HG03442 (cell line): ENCODE results near the gene SUSD4.
"Not testable (repeated sequence)": the region's sequence is repeated elsewhere in the genome, so short reads cannot be mapped to it uniquely, and the experiment has no call there.

Source experiments
- ATAC-seq: cut with Tn5 transposase; IDR thresholded peaks from one replicate; pipeline ENCODE4 v1.9.1; 2021; ENCODE audit warnings: mild to moderate bottlenecking, moderate library complexity; ENCODE audit not compliant: unreplicated experiment

SUSD4 gene

GRCh38 chr1:223257856-223258550, 106.0 kb downstream of the SUSD4 start:
- ATAC-seq = no peak

- no peak for ATAC-seq
Measured at GRCh38 chr1:223256034-223256433, 107.9 kb downstream of the SUSD4 start.

- no peak for ATAC-seq
Measured at GRCh38 chr1:223253916-223254315, 110.1 kb downstream of the SUSD4 start.

DNA sequence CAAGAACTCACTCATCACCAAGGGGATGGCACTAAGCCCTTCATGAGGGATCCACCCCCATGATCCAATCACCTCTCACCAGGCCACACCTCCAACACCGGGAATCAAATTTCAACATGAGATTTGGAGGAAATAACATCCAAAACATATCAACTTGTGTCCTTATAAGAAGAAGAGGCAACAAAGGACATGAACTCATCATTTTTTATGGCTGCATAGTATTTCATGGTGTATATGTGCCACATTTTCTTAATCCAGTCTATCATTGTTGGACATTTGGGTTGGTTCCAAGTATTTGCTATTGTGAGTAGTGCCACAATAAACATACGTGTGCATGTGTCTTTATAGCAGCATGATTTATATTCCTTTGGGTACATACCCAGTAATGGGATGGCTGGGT, 112.6 kb downstream of the SUSD4 start:
- not testable (repeated sequence) for ATAC-seq

DNA sequence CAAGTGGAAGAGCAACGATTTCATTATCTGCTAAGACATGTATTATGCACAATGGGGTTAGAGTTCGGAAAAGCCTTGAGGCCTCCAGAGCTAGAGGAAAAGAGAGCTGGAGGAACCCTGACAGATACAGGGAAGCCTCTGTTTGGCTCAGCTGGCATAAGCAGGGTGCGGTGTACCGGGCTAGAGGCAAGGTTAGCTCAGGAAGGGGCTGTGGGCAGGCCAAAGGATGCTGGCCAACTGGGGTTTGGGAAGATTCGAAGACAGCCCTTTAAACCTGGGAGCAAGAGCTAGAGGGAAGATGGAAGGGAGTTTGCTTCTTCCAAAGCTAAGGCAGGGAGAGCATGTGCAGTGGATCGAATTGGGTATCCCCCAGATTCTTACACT, 113.4 kb downstream of the SUSD4 start:
- ATAC-seq = no peak

GRCh38 chr1:223249854-223250631, 113.9 kb downstream of the SUSD4 start:
- no peak for ATAC-seq

DNA sequence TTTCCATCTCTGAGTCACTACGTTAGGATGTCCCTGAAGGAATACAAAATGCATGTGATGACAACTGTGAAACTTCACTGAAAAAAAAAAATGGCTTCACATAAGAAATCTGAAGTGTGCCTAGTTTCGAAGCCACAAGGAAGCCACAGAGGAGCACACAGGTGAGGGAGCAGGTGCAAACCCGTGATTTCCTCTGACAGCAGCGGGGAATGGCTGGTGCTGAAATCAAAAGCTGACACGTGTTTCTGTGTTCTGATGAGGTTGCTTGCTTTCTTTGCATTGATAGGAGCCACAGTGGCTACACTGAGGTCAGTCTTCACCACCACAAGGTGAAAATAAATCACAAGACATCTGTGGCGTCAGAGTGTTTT, 115.2 kb downstream of the SUSD4 start:
- no peak for ATAC-seq

DNA sequence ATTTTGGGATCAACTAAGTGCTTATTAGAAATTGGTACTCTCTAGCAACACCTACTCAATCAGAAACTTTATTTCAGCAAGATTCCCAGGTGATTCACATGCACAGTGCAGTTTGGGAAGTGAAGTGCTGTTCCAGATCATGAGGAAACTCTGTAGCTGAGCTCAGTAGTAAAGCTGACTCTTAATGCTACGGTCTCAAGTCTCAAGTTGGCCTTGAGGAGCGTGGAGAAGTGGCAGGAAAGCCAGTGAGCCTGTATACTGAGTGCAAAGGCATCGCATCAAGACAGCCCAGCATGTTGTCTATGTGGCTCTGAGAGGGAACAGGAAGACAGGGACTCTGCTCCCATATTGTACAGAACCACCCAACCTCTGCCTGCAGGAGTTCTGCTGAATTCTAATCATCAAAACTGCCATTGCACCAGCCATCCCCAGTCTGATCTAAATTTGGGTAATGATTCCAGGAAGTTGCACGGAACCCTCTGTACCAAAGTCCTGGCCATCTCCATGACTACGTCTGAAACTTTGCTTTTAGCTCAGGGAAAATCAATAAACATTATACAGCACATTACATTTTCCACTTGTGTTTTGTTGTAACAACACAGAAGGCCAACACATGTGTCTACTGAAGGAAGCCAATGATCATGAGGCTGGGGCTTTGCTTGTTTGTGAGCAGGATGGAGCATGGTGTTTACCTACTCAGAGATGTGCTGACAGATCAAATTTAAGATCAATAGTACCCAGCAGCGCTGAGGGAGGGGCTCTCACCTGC, 115.8 kb downstream of the SUSD4 start:
- no peak for ATAC-seq

- ATAC-seq = no peak
Measured at GRCh38 chr1:223246476-223247112, 117.4 kb downstream of the SUSD4 start.

DNA sequence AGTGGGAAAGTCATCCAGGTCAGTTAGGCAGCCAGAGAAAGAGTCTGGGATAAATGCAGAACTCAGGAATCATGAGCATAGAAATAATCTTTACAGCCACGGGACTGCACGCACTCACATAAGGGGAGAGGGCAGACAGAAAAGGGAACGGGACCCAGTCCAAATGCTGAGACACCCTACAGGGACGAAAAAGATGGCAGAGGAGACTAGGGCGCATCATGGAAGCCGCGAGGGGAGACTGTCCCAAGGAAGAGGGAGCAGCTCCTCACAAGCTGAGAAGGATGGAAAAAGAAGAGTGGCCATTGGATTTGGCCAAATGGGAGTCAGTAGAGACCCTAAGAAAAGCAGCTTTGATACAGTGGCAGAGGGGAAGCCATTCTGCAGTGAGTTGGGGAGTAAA, 118.0 kb downstream of the SUSD4 start:
- ATAC-seq = no peak

DNA sequence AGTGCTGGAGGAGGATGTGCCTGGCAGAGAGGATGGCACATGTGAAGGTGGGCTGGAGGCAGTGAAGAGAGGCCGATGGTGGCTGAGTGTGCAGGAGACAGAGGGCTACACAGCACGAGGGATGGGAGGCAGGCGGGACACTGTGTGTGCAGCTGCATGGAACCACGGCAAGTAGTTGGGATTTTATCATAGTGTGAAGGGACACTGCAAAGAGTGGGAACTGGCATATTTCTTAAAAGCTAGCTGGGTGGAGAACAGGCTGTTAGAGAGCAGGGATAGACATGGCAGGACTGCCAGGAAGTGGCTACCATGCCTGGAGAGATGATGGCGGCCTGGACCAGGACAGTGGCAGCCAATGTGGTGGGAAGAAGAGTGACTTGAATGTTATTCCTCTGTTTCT, 118.6 kb downstream of the SUSD4 start:
- no peak for ATAC-seq

DNA sequence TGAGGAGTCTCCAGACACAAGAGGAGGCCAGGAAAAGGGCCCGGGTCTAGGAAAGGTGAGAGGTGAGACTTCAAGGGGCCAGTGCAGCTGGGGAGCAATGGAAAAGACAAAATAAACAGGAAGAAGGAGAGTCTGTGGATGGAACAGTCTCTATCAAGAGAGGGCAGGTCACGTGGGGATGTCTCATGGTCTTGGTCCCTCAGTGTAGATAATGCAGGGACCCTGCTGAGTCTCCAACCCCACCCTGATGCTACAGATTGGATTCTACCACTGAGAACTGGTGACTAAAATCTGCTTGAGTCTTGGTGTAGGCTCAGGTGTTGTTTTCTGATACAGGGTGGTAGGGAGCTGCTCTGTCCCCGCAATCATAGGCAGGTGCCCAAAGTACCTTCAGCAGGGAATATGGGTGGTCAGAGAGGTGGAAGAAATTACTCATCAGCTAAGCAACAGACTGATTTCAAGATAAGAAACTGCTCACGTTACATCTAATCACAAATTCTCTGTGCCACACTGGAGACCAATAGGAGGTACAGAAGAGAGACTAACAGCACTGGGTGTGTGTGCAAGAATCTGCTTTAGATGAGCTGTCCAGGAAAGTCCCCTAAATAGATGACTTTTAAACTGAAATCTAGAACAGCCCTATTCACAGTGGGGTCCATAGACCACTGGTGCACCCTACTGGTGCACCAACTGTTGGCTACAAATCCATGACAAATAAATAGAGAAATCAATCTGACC, 119.4 kb downstream of the SUSD4 start:
- ATAC-seq = peak; percentile 80

DNA sequence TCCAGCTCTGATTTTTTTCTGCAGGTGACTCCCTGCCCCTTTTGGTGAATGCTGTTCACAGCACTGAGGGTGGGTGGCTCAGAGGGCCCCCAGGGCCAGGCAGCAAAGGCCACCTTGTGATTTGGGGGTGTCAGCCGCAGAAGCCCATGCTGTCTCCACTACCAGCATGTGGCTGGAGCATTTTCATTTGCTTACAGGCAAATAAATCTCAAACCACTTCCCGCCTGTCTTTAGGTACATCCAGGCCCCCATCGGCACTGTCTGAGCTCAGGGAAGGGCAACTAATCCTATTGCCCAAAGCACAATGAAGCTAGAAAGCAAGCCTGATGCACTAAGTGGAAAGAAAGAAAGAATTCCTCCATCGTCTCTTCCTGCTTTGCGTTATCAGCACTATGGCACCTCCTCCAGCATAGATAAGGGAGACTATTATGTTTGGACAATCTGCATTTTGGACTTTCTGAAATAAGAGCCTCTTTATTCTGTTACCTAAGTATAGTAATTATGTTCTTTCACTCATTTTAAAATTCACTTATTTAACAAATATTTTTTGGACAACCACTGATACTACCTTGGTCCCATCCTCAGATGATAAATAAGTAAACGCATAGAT, 120.4 kb downstream of the SUSD4 start:
- ATAC-seq = no peak

DNA sequence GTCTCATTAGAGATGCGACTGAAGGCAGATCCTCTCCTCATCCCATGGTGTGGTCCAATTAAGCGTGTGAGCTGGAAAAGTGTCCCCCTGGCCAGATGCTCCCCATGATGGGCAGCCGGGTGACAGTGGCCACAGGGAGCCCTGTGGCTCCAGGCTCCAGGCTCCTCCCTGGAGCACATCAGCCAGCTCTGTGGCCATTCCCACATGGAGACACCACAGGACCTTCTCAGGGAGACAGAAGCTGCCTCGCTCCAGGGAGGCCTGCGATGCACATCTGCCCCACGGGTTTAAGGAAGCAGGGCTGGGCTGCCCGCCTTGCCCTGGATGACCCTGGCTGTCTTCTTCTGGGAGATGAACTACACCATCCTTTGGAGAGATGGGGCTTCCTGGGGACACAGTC, 121.0 kb downstream of the SUSD4 start:
- no peak for ATAC-seq

GRCh38 chr1:223242382-223242955, 121.5 kb downstream of the SUSD4 start:
- ATAC-seq = no peak

GRCh38 chr1:223240122-223240521, 123.9 kb downstream of the SUSD4 start:
- ATAC-seq = no peak

DNA sequence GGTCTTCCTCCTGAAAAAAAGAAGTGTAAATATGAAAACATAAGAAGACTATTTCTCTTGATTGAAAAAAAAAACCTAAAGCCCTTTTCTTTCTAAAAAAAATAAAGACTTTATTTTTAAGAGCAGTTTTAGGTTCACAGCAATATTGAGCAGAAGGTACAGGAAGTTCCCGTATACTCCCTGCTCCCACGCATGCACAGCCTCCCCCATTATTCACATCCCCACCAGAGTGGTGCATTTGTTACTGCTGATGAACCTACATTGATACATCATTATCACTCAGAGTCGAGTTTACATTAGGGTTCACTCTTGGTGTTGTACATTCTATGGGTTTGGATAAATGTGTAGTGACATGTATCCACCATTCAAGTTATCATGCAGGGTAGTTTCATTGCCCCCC, 128.9 kb downstream of the SUSD4 start:
- ATAC-seq = no peak

DNA sequence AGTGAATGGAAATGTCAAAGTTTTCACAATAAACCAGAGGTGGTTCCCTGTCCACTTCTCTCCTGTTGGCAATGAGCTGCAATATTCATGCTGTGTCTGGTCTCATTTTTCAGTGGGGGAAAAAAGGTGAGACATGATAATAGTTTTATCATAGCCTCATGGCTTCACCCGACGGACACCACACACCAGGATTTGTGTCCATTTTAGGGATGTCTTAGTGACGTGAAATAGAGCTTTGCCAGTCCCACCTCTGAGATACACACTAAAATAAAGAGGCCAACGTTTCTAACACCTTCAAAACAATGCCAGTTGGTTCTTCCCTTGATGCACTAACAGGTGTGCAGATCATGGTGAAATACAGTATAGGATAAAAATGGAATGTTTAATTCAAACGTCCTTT, 129.4 kb downstream of the SUSD4 start:
- no peak for ATAC-seq

- ATAC-seq = no peak
Measured at GRCh38 chr1:223234170-223234514, 129.8 kb downstream of the SUSD4 start.
